Right kidney (tissue), 9 donors: ENCODE results near the gene GPRIN2.
"Not testable (repeated sequence)": the region's sequence is repeated elsewhere in the genome, so short reads cannot be mapped to it uniquely, and the experiment has no call there.

ENCODE experiments used
- DNase-seq: peaks from one replicate; pipeline ENCODE4 v3.0.0-alpha.2; 2016
- long read RNA-seq, 8 donors: transcript quantifications; one replicate each; lab custom pipeline, GENCODE V29; 2026

GPRIN2 gene
- long read RNA-seq, donor 1, transcript GPRIN2-201 (1 exons, 1,696 nt): major isoform, 5 of 6 reads
- long read RNA-seq, donor 1, partial matches to known transcripts: 0 of 6 reads
- long read RNA-seq, donor 1, other reads (novel, unspliced or antisense): 0 of 6 reads
- long read RNA-seq, donor 2, partial matches to known transcripts: 0 of 1 reads
- long read RNA-seq, donor 2, other reads (novel, unspliced or antisense): 0 of 1 reads
- long read RNA-seq, donor 3, partial matches to known transcripts: 0 of 4 reads
- long read RNA-seq, donor 3, other reads (novel, unspliced or antisense): 0 of 4 reads
- long read RNA-seq, donor 4, partial matches to known transcripts: 0 of 1 reads
- long read RNA-seq, donor 4, other reads (novel, unspliced or antisense): 0 of 1 reads
- long read RNA-seq, donor 5, partial matches to known transcripts: 0 of 2 reads
- long read RNA-seq, donor 5, other reads (novel, unspliced or antisense): 0 of 2 reads
- long read RNA-seq, donor 6, partial matches to known transcripts: 0 of 2 reads
- long read RNA-seq, donor 6, other reads (novel, unspliced or antisense): 0 of 2 reads
- long read RNA-seq, donor 7, partial matches to known transcripts: 0 of 4 reads
- long read RNA-seq, donor 7, other reads (novel, unspliced or antisense): 0 of 4 reads
- long read RNA-seq, donor 8, partial matches to known transcripts: 0 of 3 reads
- long read RNA-seq, donor 8, other reads (novel, unspliced or antisense): 0 of 3 reads

DNA sequence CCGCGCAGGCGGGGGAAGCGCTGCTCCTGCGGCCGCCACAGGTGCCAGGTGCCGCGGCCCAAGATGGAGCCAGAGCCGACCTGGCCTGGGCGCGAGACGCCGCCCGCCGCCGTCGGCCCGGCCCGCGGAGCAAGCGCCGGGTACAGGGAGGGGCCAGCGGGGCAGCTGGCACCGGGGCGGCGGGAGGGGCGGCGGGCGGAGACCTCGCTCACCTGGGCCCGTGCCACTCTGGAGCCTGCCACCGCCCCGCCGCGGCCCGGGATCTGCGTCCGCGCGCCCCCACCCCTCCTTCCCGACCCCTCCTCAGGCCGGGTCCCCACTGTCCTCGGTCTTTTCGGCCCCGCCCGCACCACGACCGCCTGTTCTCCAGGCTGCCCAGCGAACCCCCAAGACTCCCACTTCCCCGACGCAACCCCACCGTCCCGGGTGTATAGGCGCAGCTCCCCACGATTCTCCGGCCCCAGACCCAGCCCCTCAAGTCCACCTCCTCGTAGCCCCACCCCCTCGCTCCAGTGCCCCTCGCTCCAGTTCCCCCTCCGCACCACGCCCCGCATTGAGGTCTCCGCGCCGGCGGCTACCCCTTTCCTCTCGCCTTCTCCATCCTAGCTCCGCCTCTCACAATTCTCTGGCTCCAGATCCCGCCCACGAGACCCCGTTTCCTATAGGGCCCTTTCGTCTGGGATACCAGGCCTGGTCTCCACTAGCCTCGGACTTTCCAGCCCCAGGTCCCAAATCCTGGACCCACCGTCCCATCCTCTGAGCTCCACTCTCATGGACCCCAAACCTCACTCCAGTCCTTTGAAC lies at the start of gene GPRIN2:
GPRIN2 (minus strand) TSS at position 144 of the 804 bp plus-strand sequence. CDS start 5,922 bp downstream, outside the sequence.
- DNase-seq: peak; percentile 40

DNA sequence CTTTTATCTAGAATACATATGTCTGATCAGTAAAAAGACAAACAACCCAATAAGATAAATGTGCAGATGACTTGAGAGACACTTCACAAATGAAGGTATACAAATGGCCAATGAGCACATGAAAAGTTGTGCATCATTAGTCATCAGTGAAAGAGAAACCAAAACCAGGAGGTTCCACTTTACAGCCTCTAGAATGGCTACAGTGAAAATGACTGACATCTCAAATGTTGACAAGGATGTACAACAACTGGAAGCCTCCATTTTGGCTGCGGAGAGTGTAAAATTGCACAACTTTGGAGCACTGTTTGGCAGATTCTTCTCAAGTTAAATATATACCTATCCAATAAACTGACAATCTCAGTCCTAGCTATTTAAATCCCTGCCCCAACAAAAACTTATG lies 44.1 kb upstream of the GPRIN2 start:
- not testable (repeated sequence) for DNase-seq

DNA sequence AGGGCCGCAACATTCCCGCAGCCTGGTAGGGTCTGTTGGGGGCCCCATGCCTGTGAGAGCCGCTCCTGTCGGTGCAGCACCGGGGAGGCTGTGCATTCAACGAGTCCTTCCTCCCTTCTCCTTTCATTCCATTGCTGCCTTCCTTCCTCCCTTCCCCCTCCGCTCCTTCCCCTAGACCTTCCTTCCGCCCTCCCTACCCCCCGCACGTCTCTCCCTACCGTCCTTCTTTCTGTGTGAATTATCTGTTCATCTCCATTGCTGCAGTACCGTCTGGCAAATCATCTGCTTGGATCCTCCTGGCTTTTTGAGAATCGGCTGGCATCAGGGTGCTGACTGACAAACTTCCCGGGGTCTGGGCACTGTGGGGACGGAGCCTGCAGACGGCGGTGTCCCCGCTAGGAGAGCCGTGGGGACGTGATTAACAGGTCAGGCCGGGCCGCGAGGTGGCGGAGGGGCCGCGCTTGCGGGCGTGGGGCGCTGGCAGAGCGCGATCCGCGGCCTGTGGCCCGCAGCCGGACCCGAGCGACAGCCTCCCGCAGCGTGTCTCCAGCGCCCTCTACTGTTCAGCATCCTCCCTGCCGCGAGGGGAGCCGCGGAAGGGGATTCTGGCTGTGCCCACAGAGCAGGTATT lies 41.3 kb upstream of the GPRIN2 start:
- not testable (repeated sequence) for DNase-seq

DNA sequence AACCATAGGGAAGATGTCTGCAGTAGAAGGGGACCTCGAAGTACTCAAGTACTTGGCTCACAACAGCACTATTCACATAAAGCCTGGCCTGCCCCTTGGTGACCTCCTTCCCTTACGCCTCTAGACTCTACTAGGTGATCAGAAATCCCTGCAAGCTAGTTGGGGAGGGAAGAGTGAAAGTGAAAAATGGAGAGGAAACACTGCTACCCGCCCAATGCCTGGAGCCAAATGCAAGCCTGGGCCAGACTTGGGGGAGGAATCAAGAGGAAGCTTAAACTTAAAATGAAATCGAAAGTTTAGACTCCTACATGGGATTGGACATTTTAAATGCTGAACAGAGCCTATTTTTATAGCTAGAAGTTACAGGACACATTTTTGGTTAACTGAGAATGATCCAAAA lies 40.1 kb upstream of the GPRIN2 start:
- DNase-seq: not testable (repeated sequence)

DNA sequence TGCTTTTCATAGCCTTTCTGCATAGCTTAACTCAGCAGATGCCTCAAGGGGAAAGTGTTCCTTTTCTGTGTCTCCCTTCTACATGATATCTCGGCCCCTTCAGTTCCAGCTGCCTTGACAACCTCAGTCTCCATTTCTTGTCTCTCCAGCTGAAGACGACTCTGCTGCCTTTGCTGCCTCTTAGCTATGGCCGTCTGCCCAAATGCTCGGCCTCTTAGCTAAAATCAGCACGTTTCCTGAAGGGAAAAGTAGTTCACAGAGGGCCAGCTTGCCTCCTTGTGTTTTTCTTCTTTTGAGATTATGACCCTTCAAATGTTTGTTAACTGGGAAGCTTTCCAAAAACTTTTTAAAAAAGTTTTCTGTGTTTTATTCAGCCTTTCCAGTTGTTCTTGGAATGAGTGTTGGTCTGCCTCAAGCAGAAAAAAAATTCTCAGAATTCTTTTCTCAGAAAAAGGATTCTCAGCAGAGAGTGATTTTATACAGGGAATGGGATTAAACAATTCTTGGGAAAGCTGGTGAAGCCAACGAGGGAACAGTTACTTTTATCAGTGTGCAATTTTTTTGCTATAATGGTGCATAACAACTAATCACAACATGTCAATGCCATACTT lies 38.1 kb upstream of the GPRIN2 start:
- DNase-seq: not testable (repeated sequence)

DNA sequence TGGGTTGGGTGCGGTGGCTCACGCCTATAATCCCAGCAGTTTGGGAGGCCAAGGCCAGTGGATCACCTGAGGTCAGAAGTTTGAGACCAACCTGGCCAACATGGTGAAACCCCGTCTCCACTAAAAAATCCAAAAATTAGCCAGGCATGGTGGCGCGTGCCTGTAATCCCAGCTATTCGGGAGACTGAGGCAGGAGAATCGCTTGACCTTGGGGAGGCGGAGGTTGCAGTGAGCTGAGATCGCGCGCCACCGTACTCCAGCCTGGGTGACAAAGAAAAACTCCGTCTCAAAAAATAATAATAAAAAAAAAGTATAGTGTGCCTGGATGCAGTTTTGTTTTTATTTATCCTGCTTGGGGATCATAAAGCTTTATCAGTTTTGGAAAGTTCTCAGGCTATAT lies 36.8 kb upstream of the GPRIN2 start:
- DNase-seq: not testable (repeated sequence)

DNA sequence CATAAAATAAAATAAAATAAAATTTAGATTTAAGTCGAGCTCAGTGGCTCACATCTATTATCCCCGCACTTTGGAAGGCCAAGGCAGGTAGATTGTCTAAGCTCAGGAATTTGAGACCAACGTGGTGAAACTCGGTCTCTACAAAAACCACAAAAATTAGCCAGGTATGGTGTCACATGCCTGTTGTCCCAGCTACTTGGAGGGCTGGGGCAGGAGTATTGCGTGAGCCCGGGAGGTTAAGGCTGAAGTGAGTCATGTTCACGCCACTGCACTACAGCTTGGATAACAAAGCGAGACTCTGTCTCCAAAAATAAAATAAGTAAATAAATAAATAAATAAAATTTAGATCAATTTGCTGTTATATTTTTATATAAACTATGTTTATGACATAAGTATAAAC lies 34.6 kb upstream of the GPRIN2 start:
- DNase-seq: not testable (repeated sequence)

DNA sequence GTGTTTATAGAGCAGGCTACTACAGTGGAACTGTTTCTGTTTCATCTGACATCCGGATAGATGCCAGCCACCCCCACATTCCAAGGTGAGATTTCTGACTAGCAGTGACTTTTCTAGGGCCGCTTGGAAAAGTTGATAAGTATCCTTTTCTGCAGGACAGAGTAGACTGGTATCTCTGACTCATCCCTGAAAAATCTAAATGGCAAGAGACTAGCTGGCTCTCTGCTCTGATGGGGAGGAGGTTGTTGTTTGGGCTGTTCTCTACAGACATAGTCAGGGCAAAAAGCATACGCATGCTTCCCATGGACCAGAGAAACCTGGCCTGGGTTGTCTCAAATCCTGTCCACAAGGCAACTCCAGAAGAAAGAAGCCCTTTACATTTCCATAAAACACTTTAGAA lies 33.1 kb upstream of the GPRIN2 start:
- DNase-seq: not testable (repeated sequence)

DNA sequence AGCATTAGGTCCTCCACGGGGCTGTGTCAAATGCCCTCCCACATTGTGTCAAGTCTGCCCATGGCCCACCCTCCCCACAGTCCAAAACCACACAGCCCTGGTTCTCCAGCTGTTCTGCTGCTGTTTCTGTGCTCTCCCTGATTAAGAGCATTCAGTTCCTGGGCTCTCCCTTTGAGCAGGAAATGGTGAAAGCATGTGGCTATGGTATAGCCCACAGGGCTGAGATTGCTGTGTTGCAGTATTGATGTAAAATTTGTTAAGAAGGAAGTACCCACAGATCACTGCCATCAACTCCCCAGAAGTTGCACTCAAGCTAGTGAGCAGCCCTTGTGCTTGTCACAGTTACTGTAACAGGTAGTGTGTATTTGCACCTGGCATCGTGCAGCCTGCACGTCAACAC lies 31.8 kb upstream of the GPRIN2 start:
- not testable (repeated sequence) for DNase-seq

DNA sequence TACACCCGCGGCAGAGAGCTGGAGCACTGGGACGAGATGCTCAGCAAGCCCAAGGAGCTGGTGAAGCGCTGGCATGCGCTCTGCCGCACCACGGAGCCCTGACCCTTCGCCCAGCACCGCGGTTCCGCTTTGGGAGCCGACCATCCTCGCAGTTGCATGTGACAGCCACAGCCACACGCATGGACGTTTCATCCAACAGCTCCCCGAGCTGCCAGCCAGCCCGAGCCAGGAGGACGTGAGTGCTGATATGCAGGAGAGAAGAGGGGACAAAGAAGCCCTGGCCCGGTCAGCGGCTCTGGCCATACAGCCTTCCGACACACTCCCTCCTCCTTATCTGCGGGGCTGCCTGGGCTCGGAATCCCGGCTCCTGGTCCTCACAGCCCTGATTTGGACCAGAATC lies 31.1 kb upstream of the GPRIN2 start:
- DNase-seq: not testable (repeated sequence)

DNA sequence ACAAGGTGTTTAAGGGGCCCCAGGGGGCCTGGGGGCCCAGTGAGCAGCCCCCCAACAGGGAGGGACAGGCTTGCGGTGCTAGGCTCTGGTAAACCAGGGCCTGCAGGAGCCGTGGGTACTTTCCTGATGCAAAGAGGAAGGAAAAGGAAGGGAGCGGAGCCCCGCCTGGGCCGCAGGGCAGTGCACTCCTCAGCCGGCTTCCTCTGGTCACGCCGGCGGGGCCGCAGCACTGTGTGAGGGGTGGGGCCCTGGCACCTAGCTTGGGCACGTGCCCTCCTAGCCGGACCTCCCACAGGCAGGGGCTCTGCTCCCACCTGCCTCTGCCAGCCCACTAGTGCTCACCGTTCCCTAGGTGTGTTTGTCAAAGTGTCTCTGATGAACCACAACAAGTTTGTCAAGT lies 28.8 kb upstream of the GPRIN2 start:
- DNase-seq: not testable (repeated sequence)

DNA sequence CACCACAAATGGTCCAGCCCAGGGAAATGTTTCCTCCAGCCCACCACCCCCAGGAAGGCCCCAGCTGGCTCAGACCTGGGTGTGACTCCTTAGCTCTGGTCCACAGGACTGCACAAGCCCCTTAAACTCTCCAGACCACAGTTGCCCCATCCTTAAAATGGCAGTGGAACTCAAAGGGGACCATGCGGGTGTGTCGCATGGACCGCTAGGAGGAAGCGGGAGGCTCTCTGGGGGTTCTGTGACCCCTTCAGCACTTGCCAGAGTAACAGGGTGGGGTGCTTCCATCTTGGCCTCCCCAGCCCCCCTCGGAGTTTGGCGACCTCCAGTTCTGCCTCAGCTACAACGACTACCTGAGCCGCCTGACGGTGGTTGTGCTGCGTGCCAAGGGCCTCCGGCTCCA lies 27.7 kb upstream of the GPRIN2 start:
- not testable (repeated sequence) for DNase-seq

DNA sequence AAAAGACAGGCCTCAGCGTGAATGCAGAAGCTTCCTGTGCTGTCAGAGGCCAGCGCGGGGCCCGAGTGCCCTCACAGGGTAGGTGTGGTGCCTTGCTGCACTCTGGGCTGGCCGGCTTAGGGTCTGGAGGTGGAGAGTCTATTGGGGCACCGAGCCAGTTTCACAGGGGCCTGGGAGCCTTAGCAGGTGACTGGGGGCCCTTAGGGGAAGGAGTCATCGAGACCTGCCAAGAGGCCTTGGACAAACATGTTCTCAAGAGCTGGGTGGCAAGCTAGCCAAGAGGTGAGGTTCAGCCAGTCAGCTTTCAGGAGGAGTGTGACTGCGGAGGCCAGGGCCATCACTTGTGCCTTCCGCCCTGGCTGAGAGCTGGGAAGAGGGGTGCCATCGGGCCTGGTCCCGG lies 26.1 kb upstream of the GPRIN2 start:
- DNase-seq: not testable (repeated sequence)

DNA sequence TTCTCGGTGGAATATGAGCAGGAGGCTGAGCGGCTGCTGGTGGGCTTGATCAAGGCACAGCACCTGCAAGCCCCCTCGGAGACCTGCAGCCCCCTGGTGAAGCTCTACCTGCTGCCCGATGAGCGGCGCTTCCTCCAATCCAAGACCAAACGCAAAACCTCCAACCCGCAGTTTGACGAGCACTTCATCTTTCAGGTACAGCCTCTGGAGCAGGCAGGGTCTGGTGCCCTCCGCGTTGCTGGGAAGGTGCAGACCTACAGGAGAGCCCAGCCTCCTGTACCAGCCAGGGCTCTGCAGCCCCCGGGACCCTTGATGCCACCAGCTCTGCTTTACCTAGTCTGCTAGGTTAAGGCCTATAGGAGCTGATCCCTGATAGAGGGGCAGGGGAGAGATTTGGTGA lies 25.5 kb upstream of the GPRIN2 start:
- not testable (repeated sequence) for DNase-seq

DNA sequence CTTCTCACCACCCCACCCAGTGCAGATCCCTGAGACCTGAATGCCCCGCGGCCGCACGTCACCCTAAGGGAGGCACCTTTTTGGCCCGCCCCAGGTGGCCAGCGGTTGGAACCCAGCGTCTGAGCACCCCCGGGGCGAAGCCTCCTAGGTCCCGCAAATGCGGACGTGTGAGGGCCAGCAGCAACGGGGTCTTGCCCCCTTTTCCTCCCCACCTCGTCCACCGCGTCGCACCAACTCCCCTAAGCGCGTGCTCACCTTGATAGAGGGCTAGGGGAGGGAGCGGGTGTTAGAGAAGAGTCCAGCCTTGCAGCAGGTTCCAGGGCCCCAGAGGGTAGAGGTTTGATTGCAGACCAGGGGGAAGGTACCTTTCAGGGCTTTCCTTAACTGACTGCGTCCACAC lies 22.9 kb upstream of the GPRIN2 start:
- not testable (repeated sequence) for DNase-seq

DNA sequence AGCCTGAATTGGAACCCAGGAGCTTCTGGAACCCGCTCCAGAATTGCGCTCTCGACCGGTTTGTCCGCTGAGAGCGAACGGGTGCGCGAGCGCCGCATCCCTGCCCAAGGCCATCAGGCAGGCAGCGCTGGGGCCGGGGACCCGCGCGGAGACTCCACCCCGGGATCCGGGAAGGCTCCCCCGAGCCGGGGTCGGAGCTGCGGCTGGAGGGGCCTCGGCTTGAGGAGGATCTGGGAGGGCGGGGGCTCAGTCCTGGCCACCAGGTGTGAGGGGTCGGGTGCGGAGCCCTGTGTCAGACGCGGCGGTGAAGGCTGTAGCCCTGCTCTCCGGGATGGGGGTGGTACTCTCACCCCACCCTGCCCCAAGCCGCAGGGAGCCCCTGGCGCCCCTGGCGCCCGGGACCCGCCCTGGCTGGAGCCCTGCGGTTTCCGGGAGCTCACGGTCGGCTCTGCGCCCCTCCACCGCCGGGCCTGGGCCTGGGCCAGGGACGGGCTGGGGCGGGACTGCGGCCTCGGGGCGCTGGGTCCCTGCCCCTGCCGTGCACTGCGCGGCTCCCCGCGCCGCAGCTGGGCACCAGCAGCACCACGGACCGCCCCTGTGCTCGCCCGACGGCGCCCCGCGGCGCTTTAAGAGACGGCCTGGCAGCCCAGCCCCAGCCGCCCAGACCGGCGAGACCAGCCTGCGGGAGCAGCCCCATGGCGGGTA lies 22.2 kb upstream of the GPRIN2 start, which contains the start of gene SYT15:
SYT15 (plus strand) TSS at position 655 of the 705 bp plus-strand sequence; CDS start at position 696, 41 bp downstream.
- peak; percentile 10 for DNase-seq

DNA sequence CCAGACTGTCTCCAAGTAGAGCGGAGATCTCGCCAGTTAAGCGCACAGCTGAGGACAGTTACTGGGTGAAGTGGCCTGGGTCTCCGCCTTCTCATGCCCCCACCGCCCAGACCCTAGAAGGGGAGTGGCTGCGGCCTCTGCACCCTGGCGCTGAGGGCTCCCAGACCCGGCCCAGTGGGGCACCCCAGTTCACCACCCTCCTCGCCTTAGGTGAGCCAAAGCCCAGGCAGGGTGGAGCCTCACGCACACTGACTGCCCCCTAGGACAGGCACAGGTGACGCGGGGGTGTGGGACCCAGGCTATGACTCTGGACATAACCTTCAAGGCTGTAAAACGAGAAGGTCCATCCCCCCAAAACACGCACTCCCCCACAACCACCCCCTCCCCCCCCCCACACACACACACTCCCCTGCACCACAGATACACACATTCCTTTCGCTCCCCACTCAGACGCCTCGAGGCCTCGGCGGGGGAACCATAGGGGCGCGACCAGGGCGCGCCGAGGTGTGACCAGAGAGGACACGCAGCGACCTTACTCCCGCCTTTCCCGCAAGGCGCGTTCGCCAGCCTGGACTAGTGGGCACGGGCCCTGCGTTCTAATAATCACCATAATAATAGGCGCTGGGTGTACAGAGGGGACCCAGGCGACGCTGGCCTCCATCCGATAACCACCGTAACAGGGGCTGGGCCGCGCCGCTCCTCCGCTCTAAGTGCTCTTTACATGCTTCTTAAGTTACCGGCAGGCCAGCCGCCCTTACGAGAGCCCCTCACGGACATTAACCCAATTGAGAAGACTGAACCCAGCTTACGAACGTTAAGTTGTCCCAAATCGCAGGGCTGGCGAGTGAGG lies 21.4 kb upstream of the GPRIN2 start:
- peak; percentile 40 for DNase-seq

DNA sequence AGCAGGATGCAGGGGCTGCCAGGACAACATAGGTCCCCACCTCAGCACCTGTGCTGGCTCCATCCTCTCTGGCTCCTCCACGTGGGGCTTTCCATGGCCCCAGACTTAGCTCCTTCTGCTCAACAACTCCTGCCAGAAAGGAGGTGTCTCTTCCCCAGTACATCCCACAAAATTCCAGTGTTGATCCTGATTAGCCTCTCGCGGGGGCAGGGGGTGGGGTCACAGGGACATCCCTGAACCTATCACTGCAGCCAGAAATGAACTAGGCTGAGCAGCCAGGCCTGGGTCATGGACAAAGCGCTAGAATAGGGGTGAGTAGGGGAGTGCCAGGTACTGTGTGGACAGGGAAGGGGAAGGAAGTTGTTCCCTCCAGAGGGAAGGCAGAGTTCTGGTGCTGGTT lies 17.4 kb upstream of the GPRIN2 start:
- not testable (repeated sequence) for DNase-seq

DNA sequence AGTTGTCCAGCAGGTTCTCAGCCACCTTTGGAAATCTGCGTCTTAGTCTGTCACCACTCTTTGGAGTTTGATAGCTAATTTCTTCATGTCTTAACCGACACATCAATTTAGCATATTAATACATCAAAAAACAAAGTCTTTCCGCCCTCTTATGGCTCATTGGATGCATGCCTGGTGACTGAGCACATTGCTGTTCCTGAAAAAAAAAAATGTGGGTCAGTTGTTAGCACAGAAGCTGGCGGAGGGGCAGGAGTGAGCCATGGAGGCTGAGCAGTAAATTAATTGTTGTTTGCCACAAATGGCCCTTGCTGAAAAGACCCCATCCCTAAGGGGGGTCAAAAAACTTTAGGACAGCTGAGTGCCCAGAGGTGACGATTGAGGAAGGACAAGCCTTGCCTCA lies 16.9 kb upstream of the GPRIN2 start:
- peak; percentile 2 for DNase-seq

DNA sequence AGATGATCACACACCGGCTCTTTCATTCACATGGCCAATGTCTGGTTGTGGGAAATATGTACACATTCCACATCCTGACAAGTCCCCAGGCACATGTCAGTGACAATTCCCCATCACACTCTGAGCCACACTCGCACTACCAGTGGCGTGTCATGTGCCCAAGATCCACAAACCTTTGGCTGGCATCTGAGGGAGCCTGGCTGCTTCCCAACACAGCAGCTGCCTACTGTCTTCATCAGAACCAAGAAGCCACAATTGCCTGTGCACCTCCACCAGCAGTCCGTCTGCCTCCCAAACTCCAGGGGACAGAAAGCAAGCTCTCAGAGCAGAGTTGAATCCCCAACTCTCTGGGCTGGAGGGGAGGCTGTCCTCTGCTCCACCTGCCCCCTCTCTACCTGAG lies 16.3 kb upstream of the GPRIN2 start:
- not testable (repeated sequence) for DNase-seq
